Body of pancreas (tissue), 4 donors: ENCODE results near the gene NUP50. TPM values are rescaled to one million over a fixed set of nuclear protein-coding genes. Genes with fewer than 3 reads are reported as not detected.

Experiments
- ATAC-seq: fragments of 150-250 bp; one replicate; pipeline ENCODE4 v1.9.1; 2016
- DNase-seq, 4 donors: peaks; one replicate each; pipeline ENCODE4 v3.0.0-alpha.2; 2019
- H3K27ac ChIP-seq, 4 donors: fragments of 200-600 bp; sonication (generic); 1 replicate in 3 of 4; 2 replicates in 1 of 4; pipeline versions ENCODE4 v1.5.1 to v1.6.1; 2016 to 2019; ENCODE audit warnings: mild to moderate bottlenecking in 1 of 4, mixed read lengths in 1 of 4, moderate library complexity in 1 of 4
- H3K27me3 ChIP-seq, 2 donors: fragments of 200-600 bp; sonication (generic); one replicate each; pipeline ENCODE4 v1.6.0; 2016; ENCODE audit warnings: mild to moderate bottlenecking in 1 of 2
- H3K36me3 ChIP-seq, 2 donors: fragments of 200-600 bp; sonication (generic); replicated peaks in 1 of 2; 2 replicates each; pipeline ENCODE4 v1.5.1; 2016; ENCODE audit warnings: low read depth in 2 of 2; ENCODE audit not compliant: insufficient read depth in 1 of 2
- H3K4me1 ChIP-seq: fragments of 200-600 bp; sonication (generic); one replicate; pipeline ENCODE4 v1.6.0; 2016
- H3K4me3 ChIP-seq, 2 donors: fragments of 200-600 bp; sonication (generic); 1 replicate in 1 of 2; 2 replicates in 1 of 2; pipeline ENCODE4 v1.5.1; 2016 to 2019
- H3K9me3 ChIP-seq, 3 donors: fragments of 200-600 bp; sonication (generic); 1 replicate in 2 of 3; 2 replicates in 1 of 3; pipeline ENCODE4 v1.5.1; 2016
- CTCF ChIP-seq, 7 experiments: fragments of 450-650 bp in 4 of 7; fragments of 200-600 bp in 3 of 7; sonication (generic) in 3 of 7; IDR thresholded peaks; one replicate each; pipeline ENCODE4 v1.5.1; 2016 to 2019; ENCODE audit warnings: antibody characterized with exemption in 7 of 7
- POLR2A ChIP-seq, 3 donors: fragments of 450-650 bp; IDR thresholded peaks; one replicate each; pipeline ENCODE4 v1.6.1; 2016; ENCODE audit warnings: antibody characterized with exemption in 3 of 3, mild to moderate bottlenecking in 2 of 3
- WGBS, 2 donors: methylation state at CpG; one replicate each; pipeline ENCODE4 v1.1.5; 2017; 5-methylcytosine and 5-hydroxymethylcytosine counted together
- intact Hi-C: fragments of 100-400 bp; cut with DNase I; formaldehyde crosslinking; loops from one replicate; pipeline ENCODE4 v1.15.1; 2023
- microRNA counts, 2 donors: library from miRNA; unstranded; fragments of <30 nt; microRNA quantifications; one replicate each; lab custom pipeline; 2017
- microRNA-seq, 2 donors: library from miRNA; unstranded; fragments of <30 nt; microRNA quantifications; one replicate each; pipeline ENCODE4, GENCODE V29; 2016; ENCODE audit warnings: borderline number of aligned reads in 2 of 2, borderline replicate concordance in 2 of 2
- small RNA-seq: library from RNA; depleted of rRNA; stranded (forward); fragments of <200 nt; gene quantifications from one replicate; pipeline ENCODE3, GENCODE V24; 2016
- total RNA-seq, 2 donors: library from RNA; depleted of rRNA; stranded (reverse); fragments of >200 nt; gene quantifications; one replicate each; pipeline ENCODE4 v1.1.0, GENCODE V29; 2016

NUP50 gene
- total RNA-seq, 2 donors from 2014 or later, result 39.2 to 43.1 TPM

DNA sequence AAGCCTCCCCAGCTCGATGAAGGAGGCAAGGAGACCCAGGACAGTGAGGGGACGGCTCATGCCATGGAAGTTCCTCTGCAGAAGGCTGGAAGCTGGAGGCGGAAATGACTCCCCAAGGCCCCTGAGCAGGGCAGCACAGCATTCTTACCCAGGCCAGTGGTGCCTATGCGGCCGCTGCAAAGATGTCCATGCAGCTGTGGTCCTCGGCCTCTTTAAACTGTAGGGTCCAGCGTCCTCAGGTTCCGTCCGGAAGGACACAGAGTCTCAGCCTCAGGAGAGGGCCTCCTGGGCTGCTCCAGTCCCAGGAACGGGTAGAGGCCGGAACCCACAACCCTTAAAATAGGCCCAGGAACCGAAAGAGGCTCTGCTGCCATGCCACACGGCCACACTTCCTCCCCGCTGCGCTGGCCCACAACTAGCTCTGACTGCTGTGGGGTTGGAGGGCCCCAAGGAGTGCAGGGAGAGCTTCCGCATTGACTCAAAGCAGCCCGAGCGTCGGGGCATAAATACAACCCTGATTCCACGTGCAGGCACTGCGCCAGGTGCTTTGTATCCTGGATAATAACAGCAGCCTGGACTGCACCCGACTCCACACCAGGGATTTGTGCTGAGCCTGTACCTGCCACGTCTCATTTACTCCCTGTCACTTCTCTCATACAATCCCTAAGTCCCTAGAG is 71.5 kb downstream of the NUP50 start:
- no peak for TF ChIP-seq CTCF (IDR thresholded peaks at IDR 0.05)
- DNase-seq (peak in 2 of 4 donors; percentile 38 to 51), ATAC-seq (no peak)
- WGBS, 2 donors, result 66 to 76% methylated on average over 15 to 23 of the region's 23 CpGs
- no peaks in the 10 kb centered on the region for H3K9me3 ChIP-seq
- H3K36me3 ChIP-seq, result no peaks in the 10 kb centered on the region
- intact Hi-C loops, result no loop called here
- peaks cover 24% of the 10 kb centered on the region for H3K4me1 ChIP-seq
- no peak overlapping the region for H3K4me3 ChIP-seq
- peak overlapping the region in 1 of 4 donors; percentile 21 for H3K27ac ChIP-seq
- no peaks in the 10 kb centered on the region for H3K27me3 ChIP-seq

GRCh38 chr22:45235851-45236342 is 72.2 kb downstream of the NUP50 start:
- intact Hi-C loops, result no loop called here
- Histone ChIP-seq H3K27ac (peak overlapping the region in 1 of 4 donors; percentile 21), H3K9me3 (no peaks in the 10 kb centered on the region), H3K36me3 (no peaks in the 10 kb centered on the region), H3K4me1 (peaks cover 26% of the 10 kb centered on the region), H3K4me3 (no peak overlapping the region), H3K27me3 (no peaks in the 10 kb centered on the region)
- no peak for TF ChIP-seq POLR2A (IDR thresholded peaks at IDR 0.05)
- 43 to 49% methylated on average over 10 to 19 of the region's 20 CpGs for WGBS, 2 donors
- ATAC-seq (no peak), DNase-seq (peak in 2 of 4 donors; percentile 54 to 58)

DNA sequence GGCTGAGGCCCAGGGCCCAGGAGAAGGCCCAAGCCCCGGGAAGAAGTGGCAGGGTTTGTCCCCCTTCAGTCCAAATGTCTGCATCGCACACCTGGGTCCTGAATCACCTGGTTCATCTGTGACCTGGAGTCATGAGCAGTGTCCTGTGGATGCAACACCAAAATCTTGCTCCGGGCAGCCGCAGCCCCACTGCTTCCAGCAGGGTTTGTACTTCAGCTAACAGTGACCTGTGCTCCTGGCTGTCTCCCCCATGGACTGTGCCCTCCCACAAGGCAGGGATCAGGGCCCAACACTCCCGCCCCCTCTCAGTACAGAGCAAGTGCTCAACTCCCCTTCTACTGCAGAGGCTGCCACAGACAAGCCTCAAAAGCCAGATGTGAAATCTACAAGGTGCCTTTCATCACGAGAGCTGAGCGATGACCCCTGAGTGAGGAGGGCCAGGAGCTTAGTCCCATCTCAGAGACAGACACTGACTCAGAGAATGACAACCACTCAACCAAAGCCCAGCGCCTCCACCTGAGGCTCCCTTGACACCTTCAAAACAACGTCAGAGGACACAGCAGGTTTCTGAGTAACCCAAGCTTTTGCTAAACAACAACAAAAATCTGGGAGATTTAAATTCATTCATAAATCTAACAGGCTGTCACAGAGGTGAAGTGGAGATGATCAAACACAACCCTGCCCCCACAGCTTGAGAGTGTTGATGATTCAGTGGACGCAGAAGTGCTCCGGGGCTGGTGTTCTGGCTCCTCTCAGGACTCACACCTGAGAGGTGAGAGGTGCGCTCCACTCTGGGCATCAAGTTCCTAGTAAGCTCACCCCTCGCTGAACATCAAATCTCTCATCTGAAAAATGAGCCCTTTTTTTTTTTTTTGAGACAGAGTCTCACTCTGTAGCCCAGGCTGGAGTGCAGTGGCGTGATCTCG is 73.6 kb downstream of the NUP50 start:
- 89 to 95% methylated on average over 13 to 14 of the region's 15 CpGs for WGBS, 2 donors
- H3K36me3 ChIP-seq, result no peaks in the 10 kb centered on the region
- ATAC-seq (no peak), DNase-seq (no peak)
- H3K4me3 ChIP-seq, result no peak overlapping the region
- no peaks in the 10 kb centered on the region for H3K9me3 ChIP-seq
- H3K27ac ChIP-seq, result no peak overlapping the region
- TF ChIP-seq POLR2A (IDR thresholded peaks at IDR 0.05) (no peak), CTCF (IDR thresholded peaks at IDR 0.05) (no peak)
- H3K4me1 ChIP-seq, result peaks cover 39% of the 10 kb centered on the region
- intact Hi-C loops, result no loop called here
- no peaks in the 10 kb centered on the region for H3K27me3 ChIP-seq

MicroRNAs encoded within 50 kb of the gene (microRNA counts, 767-probe panel; counts per million panel counts)
- microRNA hsa-miR-1249 (lab: Ali Mortazavi, UCI), result 0 to 736 counts per million in 2 donors

Small RNAs within 50 kb of the gene (microRNA-seq; reads per million reads assigned to microRNA genes)
- gene MIR1249, result 11.6 to 18.0 reads per million in 2 donors

Small RNAs within 50 kb of the gene (small RNA-seq; reads per million reads assigned to genes)
- 1.4 reads per million, percentile 57 among the genes with 10 or more reads in this experiment for gene MIR1249

Other genes starting within 250 kb of the NUP50 start
- under 1 TPM in 1 of 2 donors, not detected in 1; under 0.01 TPM for gene PHF21B, start 153.9 kb upstream of the NUP50 start, total RNA-seq
- gene KIAA0930, start 77.0 kb downstream of the NUP50 start, total RNA-seq, result 10 to 100 TPM; 14.2 to 17.9 TPM
- not detected for gene UPK3A, start 121.0 kb downstream of the NUP50 start, total RNA-seq
- 100 to 1,000 TPM in 1 of 2 donors, 10 to 100 TPM in 1; 13.0 to 149 TPM for gene FAM118A, start 146.0 kb downstream of the NUP50 start, total RNA-seq
- not detected for gene SMC1B, start 249.7 kb downstream of the NUP50 start, total RNA-seq
- not detected for gene RIBC2, start 249.8 kb downstream of the NUP50 start, total RNA-seq